HEK293 (cell line): Measurements from ENCODE around the gene GID4.

Experiments
- CTCF ChIA-PET: fragments of 350-600 bp; formaldehyde crosslinking; extraction: SDS; loops from one replicate; lab custom pipeline; 2021; ENCODE audit warnings: antibody characterized with exemption; lab: Yijun Ruan, JAX
- POLR2A ChIA-PET: fragments of 300-600 bp; formaldehyde crosslinking; extraction: SDS; loops from one replicate; lab custom pipeline; 2020; ENCODE audit warnings: antibody characterized with exemption, inconsistent platforms; lab: Yijun Ruan, JAX
- H3K27ac ChIP-seq: fragments of 200-500 bp; sonication (Bioruptor generic); 2 replicates; pipeline ENCODE4 v1.5.1; 2014; ENCODE audit warnings: low read depth, low read length, control low read depth, inconsistent platforms; ENCODE audit errors: extremely low read depth
- H3K36me3 ChIP-seq, 2 experiments: fragments of 200-500 bp in 1 of 2; sonication (Bioruptor generic) in 1 of 2; 1 replicate in 1 of 2; 2 replicates in 1 of 2; pipeline ENCODE4 v1.5.1; 2014 to 2017; ENCODE audit warnings: inconsistent platforms in 2 of 2, low read length in 2 of 2; ENCODE audit not compliant: control insufficient read depth in 2 of 2, insufficient read depth in 1 of 2
- H3K4me1 ChIP-seq: fragments of 200-500 bp; sonication (Bioruptor generic); 2 replicates; pipeline ENCODE4 v1.5.1; 2014; ENCODE audit warnings: mild to moderate bottlenecking, low read length, inconsistent platforms; ENCODE audit not compliant: control insufficient read depth, insufficient read depth
- H3K4me3 ChIP-seq: 2 replicates; pipeline ENCODE4 v1.5.1; 2011; ENCODE audit warnings: low read depth, mild to moderate bottlenecking, control low read depth, low read length, moderate library complexity
- H3K9me3 ChIP-seq: fragments of 200-500 bp; sonication (Bioruptor generic); 2 replicates; pipeline ENCODE4 v1.5.1; 2014; ENCODE audit warnings: low read depth, low read length, inconsistent platforms; ENCODE audit not compliant: control insufficient read depth, insufficient read depth
- HOXC10 ChIP-seq: sonication (generic); formaldehyde crosslinking; IDR thresholded peaks from 2 replicates; pipeline ENCODE4 v1.8.1; 2023; ENCODE audit warnings: mild to moderate bottlenecking, missing genetic modification reagents
- KLF10 ChIP-seq: fragments of 450-650 bp; IDR thresholded peaks from 2 replicates; pipeline ENCODE4 v1.5.1; 2018; ENCODE audit warnings: missing biosample characterization, mild to moderate bottlenecking, missing genetic modification characterization
- ZNF133 ChIP-seq: fragments of 450-650 bp; formaldehyde crosslinking; IDR thresholded peaks from 2 replicates; pipeline ENCODE4 v1.5.1; 2016; ENCODE audit warnings: missing biosample characterization, missing genetic modification characterization
- ZNF155 ChIP-seq: fragments of 450-650 bp; formaldehyde crosslinking; IDR thresholded peaks from 2 replicates; pipeline ENCODE4 v1.5.1; 2016; ENCODE audit warnings: missing biosample characterization, missing genetic modification characterization
- ZNF221 ChIP-seq: fragments of 450-650 bp; formaldehyde crosslinking; IDR thresholded peaks from 2 replicates; pipeline ENCODE4 v1.5.1; 2017; ENCODE audit warnings: missing biosample characterization, missing genetic modification characterization, borderline replicate concordance
- ZNF248 ChIP-seq: fragments of 450-650 bp; formaldehyde crosslinking; IDR thresholded peaks from 2 replicates; pipeline ENCODE4 v1.5.1; 2017; ENCODE audit warnings: missing biosample characterization, missing genetic modification characterization
- ZNF266 ChIP-seq: fragments of 450-650 bp; formaldehyde crosslinking; IDR thresholded peaks from 2 replicates; pipeline ENCODE4 v1.5.1; 2016; ENCODE audit warnings: missing biosample characterization, missing genetic modification characterization, low read depth
- ZNF324 ChIP-seq: fragments of 450-650 bp; formaldehyde crosslinking; IDR thresholded peaks from 2 replicates; pipeline ENCODE4 v1.5.1; 2016; ENCODE audit warnings: missing biosample characterization, missing genetic modification characterization
- ZNF335 ChIP-seq: fragments of 450-650 bp; formaldehyde crosslinking; conservative IDR thresholded peaks from 2 replicates; pipeline ENCODE4 v1.5.1; 2016; ENCODE audit warnings: missing biosample characterization, missing genetic modification characterization
- ZNF394 ChIP-seq: fragments of 450-650 bp; formaldehyde crosslinking; IDR thresholded peaks from 2 replicates; pipeline ENCODE4 v1.5.1; 2016; ENCODE audit warnings: missing biosample characterization, missing genetic modification characterization, mild to moderate bottlenecking, moderate library complexity, borderline replicate concordance
- ZNF423 ChIP-seq: fragments of 450-650 bp; formaldehyde crosslinking; IDR thresholded peaks from 2 replicates; pipeline ENCODE4 v1.5.1; 2016; ENCODE audit warnings: missing biosample characterization, missing genetic modification characterization
- ZNF433 ChIP-seq: fragments of 450-650 bp; formaldehyde crosslinking; IDR thresholded peaks from 2 replicates; pipeline ENCODE4 v1.5.1; 2016; ENCODE audit warnings: missing biosample characterization, missing genetic modification characterization, low read depth
- ZNF600 ChIP-seq: fragments of 450-650 bp; formaldehyde crosslinking; IDR thresholded peaks from 2 replicates; pipeline ENCODE4 v1.5.1; 2016; ENCODE audit warnings: missing biosample characterization, missing genetic modification characterization
- ZNF623 ChIP-seq: fragments of 450-650 bp; formaldehyde crosslinking; IDR thresholded peaks from 2 replicates; pipeline ENCODE4 v1.5.1; 2016; ENCODE audit warnings: missing biosample characterization, missing genetic modification characterization
- ZNF629 ChIP-seq: fragments of 450-650 bp; formaldehyde crosslinking; IDR thresholded peaks from 2 replicates; pipeline ENCODE4 v1.5.1; 2017; ENCODE audit warnings: missing biosample characterization, missing genetic modification characterization
- ZNF664 ChIP-seq: fragments of 450-650 bp; formaldehyde crosslinking; IDR thresholded peaks from 2 replicates; pipeline ENCODE4 v1.5.1; 2016; ENCODE audit warnings: missing biosample characterization, missing genetic modification characterization
- ZNF830 ChIP-seq: fragments of 450-650 bp; IDR thresholded peaks from 2 replicates; pipeline ENCODE4 v1.5.0; 2018; ENCODE audit warnings: missing biosample characterization, missing genetic modification characterization, low read depth, mild to moderate bottlenecking, moderate library complexity
- TF ChIP-seq, protein P1 (sequence below): fragments of 450-650 bp; formaldehyde crosslinking; IDR thresholded peaks from 2 replicates; pipeline ENCODE4 v1.5.1; 2016; ENCODE audit warnings: missing biosample characterization, missing genetic modification characterization
- TF ChIP-seq, protein P2 (sequence below): fragments of 450-650 bp; formaldehyde crosslinking; IDR thresholded peaks from 2 replicates; pipeline ENCODE4 v1.5.1; 2017; ENCODE audit warnings: missing biosample characterization, missing genetic modification characterization
- TF ChIP-seq, protein P3 (sequence below): fragments of 450-650 bp; formaldehyde crosslinking; IDR thresholded peaks from 2 replicates; pipeline ENCODE4 v1.5.1; 2016; ENCODE audit warnings: missing biosample characterization, missing genetic modification characterization, borderline replicate concordance

GID4 gene

DNA sequence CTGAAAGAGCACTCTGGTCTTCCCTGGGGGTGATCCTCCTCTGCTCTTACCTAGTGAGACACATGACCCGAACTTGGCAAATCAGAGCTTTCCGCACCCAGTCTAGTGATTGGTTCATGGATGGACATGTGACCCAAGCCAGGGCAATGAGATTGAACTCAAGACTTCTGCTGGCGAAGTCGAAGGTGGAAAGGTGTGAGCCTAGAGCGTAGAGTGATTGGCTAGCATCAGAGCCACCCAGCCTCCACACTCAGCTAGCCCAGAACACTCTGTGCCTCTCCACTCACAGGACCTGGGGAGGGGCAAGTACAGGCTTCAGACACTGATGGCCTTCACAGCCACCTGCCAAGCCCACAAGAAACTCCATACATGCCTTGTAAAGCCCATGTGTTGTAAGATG is 17.8 kb upstream of the GID4 start:
- H3K36me3 ChIP-seq, result peaks cover 0 to 44% of the 10 kb centered on the region in 2 experiments; a peak in 2 of 3 replicates
- TF ChIP-seq ZNF433 (tag by site-specific recombination), result no peak
- no peak for TF ChIP-seq ZNF133 (tag by site-specific recombination)
- no peak for TF ChIP-seq ZNF335 (tag by site-specific recombination)
- TF ChIP-seq ZNF248 (tag by site-specific recombination), result no peak
- no peak for TF ChIP-seq ZNF394
- TF ChIP-seq HOXC10 (CRISPR knock-in tag), result no peak
- TF ChIP-seq ZNF629 (tag by site-specific recombination), result no peak
- TF ChIP-seq, protein P1, sequence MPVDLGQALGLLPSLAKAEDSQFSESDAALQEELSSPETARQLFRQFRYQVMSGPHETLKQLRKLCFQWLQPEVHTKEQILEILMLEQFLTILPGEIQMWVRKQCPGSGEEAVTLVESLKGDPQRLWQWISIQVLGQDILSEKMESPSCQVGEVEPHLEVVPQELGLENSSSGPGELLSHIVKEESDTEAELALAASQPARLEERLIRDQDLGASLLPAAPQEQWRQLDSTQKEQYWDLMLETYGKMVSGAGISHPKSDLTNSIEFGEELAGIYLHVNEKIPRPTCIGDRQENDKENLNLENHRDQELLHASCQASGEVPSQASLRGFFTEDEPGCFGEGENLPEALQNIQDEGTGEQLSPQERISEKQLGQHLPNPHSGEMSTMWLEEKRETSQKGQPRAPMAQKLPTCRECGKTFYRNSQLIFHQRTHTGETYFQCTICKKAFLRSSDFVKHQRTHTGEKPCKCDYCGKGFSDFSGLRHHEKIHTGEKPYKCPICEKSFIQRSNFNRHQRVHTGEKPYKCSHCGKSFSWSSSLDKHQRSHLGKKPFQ (tag by site-specific recombination), result no peak
- no peak overlapping the region for H3K4me3 ChIP-seq
- no peaks in the 10 kb centered on the region for H3K9me3 ChIP-seq
- ChIA-PET POLR2A (interaction anchor here (0.6 to 1.4 kb wide), 2 partner anchors 28 to 49 kb away, joined by 3 read pairs; partner anchors contain the start of genes DRC3 and TOM1L2), CTCF (interaction anchor here (0.9 to 1.0 kb wide), 2 partner anchors 130 to 131 kb away, joined by 3 to 4 read pairs; no protein-coding TSS in a partner anchor)
- no peak overlapping the region for H3K27ac ChIP-seq
- no peaks in the 10 kb centered on the region for H3K4me1 ChIP-seq

DNA sequence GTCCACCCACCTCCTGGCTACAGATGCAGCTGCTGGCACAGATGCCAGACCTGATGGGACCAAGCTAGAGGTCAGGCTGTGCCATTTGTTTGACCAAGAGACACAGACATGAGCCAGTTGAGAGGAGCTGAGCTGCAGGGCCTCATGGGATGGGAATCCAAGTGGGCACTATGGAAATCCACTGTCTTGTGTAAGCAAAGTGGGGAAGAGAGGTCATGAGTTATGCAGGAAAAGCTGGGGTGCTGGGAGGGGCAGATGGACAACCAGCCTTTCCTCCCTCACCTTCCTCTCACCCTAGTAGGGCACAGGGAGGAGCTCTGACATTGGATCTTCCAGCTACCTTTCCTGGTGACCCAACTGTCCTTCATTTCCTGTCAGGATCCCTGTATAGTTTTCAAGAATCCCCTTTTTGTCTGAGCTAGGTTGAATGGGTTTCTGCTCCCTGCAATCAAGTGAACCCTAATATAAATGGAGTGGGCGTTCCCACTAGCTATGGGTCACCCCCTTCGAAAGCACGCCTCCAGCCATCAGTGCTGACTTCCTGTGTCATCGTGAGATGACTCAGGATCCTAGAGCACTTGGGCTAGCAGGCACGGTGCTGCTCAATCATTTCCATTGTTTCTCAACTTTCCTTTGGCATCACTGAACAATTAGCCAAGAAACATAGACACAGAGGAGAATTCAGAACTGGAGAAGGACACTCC is 13.8 kb upstream of the GID4 start:
- ChIA-PET CTCF (interaction anchor here (0.6 to 3.7 kb wide), 6 partner anchors 8 to 648 kb away, joined by 3 to 23 read pairs (median 5); no protein-coding TSS in a partner anchor), POLR2A (no interaction called here)
- H3K9me3 ChIP-seq, result no peaks in the 10 kb centered on the region
- no peak overlapping the region for H3K4me3 ChIP-seq
- TF ChIP-seq ZNF623 (tag by site-specific recombination), result no peak
- TF ChIP-seq, protein P2, sequence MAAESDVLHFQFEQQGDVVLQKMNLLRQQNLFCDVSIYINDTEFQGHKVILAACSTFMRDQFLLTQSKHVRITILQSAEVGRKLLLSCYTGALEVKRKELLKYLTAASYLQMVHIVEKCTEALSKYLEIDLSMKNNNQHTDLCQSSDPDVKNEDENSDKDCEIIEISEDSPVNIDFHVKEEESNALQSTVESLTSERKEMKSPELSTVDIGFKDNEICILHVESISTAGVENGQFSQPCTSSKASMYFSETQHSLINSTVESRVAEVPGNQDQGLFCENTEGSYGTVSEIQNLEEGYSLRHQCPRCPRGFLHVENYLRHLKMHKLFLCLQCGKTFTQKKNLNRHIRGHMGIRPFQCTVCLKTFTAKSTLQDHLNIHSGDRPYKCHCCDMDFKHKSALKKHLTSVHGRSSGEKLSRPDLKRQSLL, result peak; percentile 50; the same call in 1 of the 2 replicates
- H3K27ac ChIP-seq, result no peak overlapping the region
- H3K4me1 ChIP-seq, result no peaks in the 10 kb centered on the region
- peaks cover 4 to 49% of the 10 kb centered on the region in 2 experiments; a peak in 2 of 3 replicates for H3K36me3 ChIP-seq

DNA sequence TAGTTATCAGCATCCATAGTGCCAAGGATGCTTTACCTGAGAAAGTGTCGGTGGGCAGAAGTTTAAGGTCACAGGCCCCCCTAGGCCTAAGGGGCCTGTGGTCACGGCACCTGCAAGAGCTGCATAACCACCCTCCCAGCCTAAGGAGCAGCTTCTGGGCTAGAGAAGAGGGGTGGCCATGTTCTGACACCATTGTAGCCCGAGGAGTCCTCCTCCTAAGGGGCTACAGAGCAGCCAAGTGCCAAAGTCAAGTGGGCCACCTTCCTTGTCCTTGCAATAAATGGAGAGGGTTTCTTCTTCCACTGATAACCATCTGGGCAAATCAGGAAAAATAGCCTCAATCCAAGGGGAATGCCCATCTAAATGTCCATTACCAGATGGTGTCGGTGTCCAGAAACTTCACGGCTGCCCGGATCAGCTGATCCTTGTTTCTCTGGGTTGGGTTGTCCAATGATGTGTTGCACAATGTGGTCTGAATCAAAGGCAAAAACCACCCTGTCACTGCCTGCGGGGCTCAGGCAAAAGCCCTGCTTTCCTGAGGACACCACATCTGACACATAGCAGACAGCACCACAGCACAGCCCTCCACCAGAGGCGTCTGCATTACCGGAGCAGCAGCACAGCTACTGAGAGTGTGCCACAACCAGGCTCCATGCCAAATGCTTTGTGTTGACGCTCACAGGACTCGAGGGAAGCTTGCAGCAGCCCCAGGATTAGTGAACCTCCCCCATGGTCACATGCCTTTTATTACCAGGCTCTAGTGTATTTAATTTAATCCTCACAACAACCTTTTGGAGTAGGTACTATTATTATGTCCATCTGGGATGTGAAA is 13.0 kb upstream of the GID4 start:
- peaks cover 4 to 45% of the 10 kb centered on the region in 2 experiments; a peak in 2 of 3 replicates for H3K36me3 ChIP-seq
- CTCF ChIA-PET, result interaction anchor here (0.6 to 3.7 kb wide), 7 partner anchors 7 to 649 kb away, joined by 3 to 23 read pairs (median 5); no protein-coding TSS in a partner anchor
- POLR2A ChIA-PET, result no interaction called here
- no peak for TF ChIP-seq ZNF830 (tag by site-specific recombination)
- TF ChIP-seq ZNF324 (tag by site-specific recombination), result no peak
- TF ChIP-seq, protein P3, sequence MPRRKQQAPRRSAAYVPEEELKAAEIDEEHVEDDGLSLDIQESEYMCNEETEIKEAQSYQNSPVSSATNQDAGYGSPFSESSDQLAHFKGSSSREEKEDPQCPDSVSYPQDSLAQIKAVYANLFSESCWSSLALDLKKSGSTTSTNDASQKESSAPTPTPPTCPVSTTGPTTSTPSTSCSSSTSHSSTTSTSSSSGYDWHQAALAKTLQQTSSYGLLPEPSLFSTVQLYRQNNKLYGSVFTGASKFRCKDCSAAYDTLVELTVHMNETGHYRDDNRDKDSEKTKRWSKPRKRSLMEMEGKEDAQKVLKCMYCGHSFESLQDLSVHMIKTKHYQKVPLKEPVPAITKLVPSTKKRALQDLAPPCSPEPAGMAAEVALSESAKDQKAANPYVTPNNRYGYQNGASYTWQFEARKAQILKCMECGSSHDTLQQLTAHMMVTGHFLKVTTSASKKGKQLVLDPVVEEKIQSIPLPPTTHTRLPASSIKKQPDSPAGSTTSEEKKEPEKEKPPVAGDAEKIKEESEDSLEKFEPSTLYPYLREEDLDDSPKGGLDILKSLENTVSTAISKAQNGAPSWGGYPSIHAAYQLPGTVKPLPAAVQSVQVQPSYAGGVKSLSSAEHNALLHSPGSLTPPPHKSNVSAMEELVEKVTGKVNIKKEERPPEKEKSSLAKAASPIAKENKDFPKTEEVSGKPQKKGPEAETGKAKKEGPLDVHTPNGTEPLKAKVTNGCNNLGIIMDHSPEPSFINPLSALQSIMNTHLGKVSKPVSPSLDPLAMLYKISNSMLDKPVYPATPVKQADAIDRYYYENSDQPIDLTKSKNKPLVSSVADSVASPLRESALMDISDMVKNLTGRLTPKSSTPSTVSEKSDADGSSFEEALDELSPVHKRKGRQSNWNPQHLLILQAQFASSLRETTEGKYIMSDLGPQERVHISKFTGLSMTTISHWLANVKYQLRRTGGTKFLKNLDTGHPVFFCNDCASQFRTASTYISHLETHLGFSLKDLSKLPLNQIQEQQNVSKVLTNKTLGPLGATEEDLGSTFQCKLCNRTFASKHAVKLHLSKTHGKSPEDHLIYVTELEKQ, result no peak
- peak; percentile 64; the same call in 1 of the 2 replicates for TF ChIP-seq ZNF664 (tag by site-specific recombination)
- no peak for TF ChIP-seq ZNF133 (tag by site-specific recombination)
- no peak for TF ChIP-seq KLF10 (tag by site-specific recombination)
- TF ChIP-seq ZNF423 (tag by site-specific recombination), result no peak
- no peak for TF ChIP-seq ZNF155 (tag by site-specific recombination)
- peak; percentile 72; the same call in 1 of the 2 replicates for TF ChIP-seq ZNF600
- peak; percentile 46; the same call in 1 of the 2 replicates for TF ChIP-seq ZNF266 (tag by site-specific recombination)
- no peak for TF ChIP-seq ZNF221

More for the DNA sequence above, 13.0 kb upstream of the GID4 start:
- Histone ChIP-seq H3K27ac (no peak overlapping the region), H3K4me3 (no peak overlapping the region), H3K9me3 (no peaks in the 10 kb centered on the region), H3K4me1 (no peaks in the 10 kb centered on the region)
